ENCODE data around the gene SMIM15.

- TF ChIP-seq CTCF (IDR thresholded peaks at IDR 0.05 in 2 of 3, conservative IDR thresholded peaks at IDR 0.05 in 1 of 3; ENCODE audit: borderline replicate concordance in 1 of 3, insufficient read depth in 1 of 3, low read depth in 2 of 3, low read length in 2 of 3) = no peak
- TF ChIP-seq TCF7L2 (IDR thresholded peaks at IDR 0.05; ENCODE audit: borderline replicate concordance, extremely low read depth, insufficient read depth, insufficient read length) = no peak
- no peak for TF ChIP-seq POLR2A (IDR thresholded peaks at IDR 0.05; ENCODE audit: borderline replicate concordance, extremely low read depth, insufficient read depth, insufficient read length)
- no peak for TF ChIP-seq ZNF274 (IDR thresholded peaks at IDR 0.05; ENCODE audit: low read depth, low read length)
- no peak for TF ChIP-seq ZBTB33 (IDR thresholded peaks at IDR 0.05; ENCODE audit: extremely low read depth, insufficient replicate concordance, low read length)
- TF ChIP-seq EGR1 (IDR thresholded peaks at IDR 0.05; ENCODE audit: low read depth) = no peak
- no peak for TF ChIP-seq EZH2 (IDR thresholded peaks at IDR 0.05)
- TF ChIP-seq FOSL1 (IDR thresholded peaks at IDR 0.05; ENCODE audit: low read depth) = no peak
- TF ChIP-seq EZH2phosphoT487 (IDR thresholded peaks at IDR 0.05; ENCODE audit: borderline replicate concordance) = no peak
These were observed 47.8 kb downstream of the SMIM15 start for GRCh38 chr5:61114441-61114840.

Data from HCT116 (cell line).